ENCODE measurements around the gene WNT3. TPM values are rescaled to one million over a fixed set of nuclear protein-coding genes. Genes with fewer than 3 reads are reported as not detected.

Gene WNT3
- total RNA-seq, 1 donor from 2014 or later: 2.2 TPM

DNA sequence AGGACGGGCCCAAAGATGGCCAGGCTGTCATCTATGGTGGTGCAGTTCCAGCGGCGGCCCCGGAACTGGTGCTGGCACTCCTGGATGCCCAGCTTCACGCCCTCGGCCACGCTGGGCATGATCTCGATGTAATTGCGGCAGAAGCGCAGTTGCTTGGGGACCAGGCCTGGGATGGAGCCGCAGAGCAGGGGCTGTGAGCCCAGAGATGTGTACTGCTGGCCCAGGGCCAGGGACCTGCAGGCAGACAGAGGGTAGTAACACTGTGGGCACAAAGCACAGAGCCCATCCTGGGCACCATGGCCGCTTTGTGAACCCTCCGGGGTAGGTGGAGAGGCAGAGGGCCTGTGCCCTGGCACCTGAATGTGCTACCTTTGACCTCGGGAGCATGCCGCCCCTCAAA lies 44.8 kb downstream of the WNT3 start:
- ATAC-seq (no peak), DNase-seq (peak; percentile 44)
- H3K9me3 ChIP-seq: no peaks in the 10 kb centered on the region
- peaks cover 40% of the 10 kb centered on the region for H3K27me3 ChIP-seq (ENCODE audit: low read depth)
- peaks cover 21% of the 10 kb centered on the region for H3K4me1 ChIP-seq
- H3K36me3 ChIP-seq: no peaks in the 10 kb centered on the region
- TF ChIP-seq, protein P1, sequence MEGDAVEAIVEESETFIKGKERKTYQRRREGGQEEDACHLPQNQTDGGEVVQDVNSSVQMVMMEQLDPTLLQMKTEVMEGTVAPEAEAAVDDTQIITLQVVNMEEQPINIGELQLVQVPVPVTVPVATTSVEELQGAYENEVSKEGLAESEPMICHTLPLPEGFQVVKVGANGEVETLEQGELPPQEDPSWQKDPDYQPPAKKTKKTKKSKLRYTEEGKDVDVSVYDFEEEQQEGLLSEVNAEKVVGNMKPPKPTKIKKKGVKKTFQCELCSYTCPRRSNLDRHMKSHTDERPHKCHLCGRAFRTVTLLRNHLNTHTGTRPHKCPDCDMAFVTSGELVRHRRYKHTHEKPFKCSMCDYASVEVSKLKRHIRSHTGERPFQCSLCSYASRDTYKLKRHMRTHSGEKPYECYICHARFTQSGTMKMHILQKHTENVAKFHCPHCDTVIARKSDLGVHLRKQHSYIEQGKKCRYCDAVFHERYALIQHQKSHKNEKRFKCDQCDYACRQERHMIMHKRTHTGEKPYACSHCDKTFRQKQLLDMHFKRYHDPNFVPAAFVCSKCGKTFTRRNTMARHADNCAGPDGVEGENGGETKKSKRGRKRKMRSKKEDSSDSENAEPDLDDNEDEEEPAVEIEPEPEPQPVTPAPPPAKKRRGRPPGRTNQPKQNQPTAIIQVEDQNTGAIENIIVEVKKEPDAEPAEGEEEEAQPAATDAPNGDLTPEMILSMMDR (IDR thresholded peaks at IDR 0.05): no peak
- H3K27ac ChIP-seq: no peak overlapping the region
- intact Hi-C loops (cut with DNase I): no loop called here
- H3K4me3 ChIP-seq: no peak overlapping the region

DNA sequence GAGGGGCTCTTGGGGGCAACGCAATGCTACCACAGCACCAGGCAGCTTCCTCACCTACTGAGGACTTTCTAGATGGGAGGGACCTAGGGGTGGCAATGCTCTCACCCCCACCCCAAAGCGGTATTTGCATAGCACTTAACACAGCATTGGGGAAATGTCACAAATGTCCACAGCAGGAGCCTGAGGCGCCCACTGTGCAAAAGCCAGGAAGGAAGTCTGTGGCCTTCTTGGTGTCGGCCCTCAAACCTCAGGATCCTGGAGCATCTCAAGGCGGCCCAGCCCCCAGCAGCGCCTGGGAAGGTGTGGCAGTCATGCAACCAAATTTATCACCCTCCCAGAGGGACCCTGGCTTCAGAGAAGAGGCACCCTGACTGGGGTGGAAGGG lies 45.3 kb downstream of the WNT3 start:
- DNase-seq (peak; percentile 33), ATAC-seq (no peak)
- TF ChIP-seq, protein P1 (IDR thresholded peaks at IDR 0.05): no peak
- Histone ChIP-seq H3K27ac (no peak overlapping the region), H3K4me3 (no peak overlapping the region), H3K4me1 (peaks cover 21% of the 10 kb centered on the region), H3K27me3 (ENCODE audit: low read depth) (peaks cover 42% of the 10 kb centered on the region), H3K9me3 (no peaks in the 10 kb centered on the region), H3K36me3 (no peaks in the 10 kb centered on the region)
- intact Hi-C loops (cut with DNase I): no loop called here

DNA sequence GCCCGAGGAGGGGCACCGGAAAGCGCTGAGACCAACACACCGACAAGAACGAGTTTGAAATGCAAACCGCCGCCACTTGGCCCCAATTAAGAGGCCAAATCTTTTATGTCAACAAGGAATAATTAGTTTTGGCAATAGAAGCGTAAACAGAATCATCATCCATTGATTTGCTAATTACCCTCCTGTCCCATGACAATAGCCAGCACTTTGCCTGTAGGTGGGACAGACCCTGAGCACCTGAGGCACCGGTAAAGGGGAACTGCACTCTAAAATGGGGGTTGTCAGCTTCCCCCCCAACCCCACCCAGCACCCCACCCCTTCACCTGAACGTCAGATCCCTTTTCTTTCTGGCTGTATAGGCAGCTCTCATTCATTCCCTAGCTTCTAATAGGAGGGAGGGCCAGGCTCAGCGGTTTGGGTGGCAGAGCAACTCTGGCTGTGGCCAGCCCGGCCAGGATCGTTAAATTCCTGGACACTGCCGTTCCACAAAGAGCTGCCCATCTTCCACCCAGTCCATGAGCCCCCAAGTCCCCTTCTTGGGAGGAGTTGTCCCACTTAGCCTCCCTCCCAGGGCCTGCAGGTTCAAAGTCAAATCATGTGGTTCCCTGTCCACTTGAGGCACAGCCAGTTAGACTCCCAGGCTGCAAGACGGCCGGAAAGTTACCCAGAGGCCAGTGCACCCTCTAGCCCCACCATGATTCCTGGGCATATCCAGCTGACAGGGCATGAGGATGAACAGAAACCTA lies 45.8 kb downstream of the WNT3 start:
- Histone ChIP-seq H3K4me3 (peak overlapping the region; percentile 61), H3K27ac (peak overlapping the region; percentile 67), H3K27me3 (ENCODE audit: low read depth) (peaks cover 42% of the 10 kb centered on the region), H3K9me3 (no peaks in the 10 kb centered on the region), H3K36me3 (no peaks in the 10 kb centered on the region), H3K4me1 (peaks cover 21% of the 10 kb centered on the region)
- TF ChIP-seq, protein P1 (IDR thresholded peaks at IDR 0.05): no peak
- intact Hi-C loops (cut with DNase I): no loop called here
- ATAC-seq (no peak), DNase-seq (no peak)

DNA sequence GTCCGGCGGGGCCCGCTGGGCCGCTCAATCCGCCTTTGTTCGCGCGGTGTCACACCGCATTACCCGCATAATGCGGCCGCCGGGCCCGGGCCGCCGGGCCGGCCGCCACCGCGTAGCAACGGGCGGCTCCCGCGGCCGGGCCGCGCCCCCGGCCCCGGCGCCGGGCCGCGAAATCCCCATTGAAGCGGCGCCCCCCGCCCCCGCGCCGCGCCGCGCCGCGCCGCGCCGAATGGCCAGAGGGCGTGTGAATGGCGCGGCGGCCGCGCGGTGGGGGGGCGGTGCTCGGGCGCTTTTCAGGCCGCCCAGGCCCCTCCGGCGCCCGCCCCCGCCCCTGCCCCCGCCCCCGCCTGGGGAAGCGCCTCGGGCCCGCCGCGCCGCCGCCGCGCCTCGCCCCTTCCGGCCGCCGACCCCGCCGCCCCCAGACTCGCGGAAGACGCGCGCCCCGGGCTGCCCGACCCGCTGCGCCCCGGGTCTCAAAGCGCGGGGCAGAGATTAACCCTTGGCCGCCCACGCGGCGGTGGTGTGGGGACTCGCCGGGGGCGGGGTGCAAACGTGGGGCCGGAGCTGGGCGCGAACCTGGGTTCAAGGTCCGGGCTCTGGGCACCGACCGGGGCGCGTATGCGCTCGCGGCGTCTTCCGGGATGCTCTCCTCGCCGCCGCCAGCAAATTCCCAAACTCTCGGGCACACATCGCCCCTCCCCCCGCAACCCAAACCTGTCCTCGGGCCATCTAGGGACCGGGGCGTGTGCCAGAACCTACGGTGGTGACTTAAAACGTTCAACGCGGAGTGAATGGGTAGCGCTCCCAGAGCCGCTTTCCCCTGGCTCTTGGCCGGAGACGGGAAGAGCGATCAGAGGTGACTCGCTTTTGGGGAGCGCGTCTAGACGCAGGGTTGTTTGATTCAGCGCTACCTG lies 46.7 kb downstream of the WNT3 start:
- H3K27me3 ChIP-seq (ENCODE audit: low read depth): peaks cover 42% of the 10 kb centered on the region

More for the DNA sequence above, 46.7 kb downstream of the WNT3 start:
- Histone ChIP-seq H3K4me1 (peaks cover 21% of the 10 kb centered on the region), H3K27ac (peak overlapping the region; percentile 67), H3K36me3 (no peaks in the 10 kb centered on the region), H3K4me3 (peak overlapping the region; percentile 61), H3K9me3 (no peaks in the 10 kb centered on the region)
- intact Hi-C loops (cut with DNase I): no loop called here
- DNase-seq (peak; percentile 71), ATAC-seq (peak; percentile 49 to 55)
- TF ChIP-seq, protein P1 (IDR thresholded peaks at IDR 0.05): no peak

Data from lower lobe of right lung (tissue), 2 donors.